ENCODE results near the gene NARS2.

Gene NARS2

DNA sequence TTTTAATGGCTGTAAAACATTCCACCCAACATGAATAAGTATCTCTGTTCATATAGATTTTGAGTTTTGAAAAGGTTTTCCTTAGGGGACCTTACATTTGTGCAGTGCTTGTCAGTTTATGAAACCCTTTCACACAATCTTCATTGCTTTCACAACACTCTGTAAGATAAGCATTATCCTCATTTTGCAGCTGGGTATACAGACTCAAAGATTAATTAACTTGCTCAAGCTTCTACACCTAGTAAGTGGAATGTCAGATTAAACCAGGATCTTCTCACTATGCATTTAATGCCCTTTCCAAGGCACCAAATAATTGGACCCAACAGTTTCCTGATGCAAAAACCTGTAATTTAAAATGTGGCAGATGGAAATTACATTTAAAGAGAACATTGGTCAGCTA, 145.5 kb downstream of the NARS2 start:
- DNase-seq: no peak

DNA sequence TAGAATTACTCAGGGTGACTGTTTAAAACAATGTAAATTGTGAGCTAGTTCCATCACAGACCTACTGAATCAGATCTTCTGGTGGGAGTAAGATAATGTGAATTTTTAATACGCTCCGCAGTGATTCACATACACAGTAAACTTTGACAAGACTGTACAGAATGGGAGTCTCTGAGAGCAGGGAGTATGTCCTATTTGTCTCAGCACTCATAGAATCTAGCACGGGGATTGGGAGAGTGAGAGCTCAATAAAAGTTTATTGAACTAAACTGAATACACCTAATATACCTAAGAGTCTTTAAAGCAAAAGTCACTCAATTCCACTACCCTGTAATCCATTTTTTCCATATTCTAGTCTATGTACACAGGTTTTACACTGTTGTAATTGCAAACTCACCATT, 145.9 kb downstream of the NARS2 start:
- no peak for DNase-seq

DNA sequence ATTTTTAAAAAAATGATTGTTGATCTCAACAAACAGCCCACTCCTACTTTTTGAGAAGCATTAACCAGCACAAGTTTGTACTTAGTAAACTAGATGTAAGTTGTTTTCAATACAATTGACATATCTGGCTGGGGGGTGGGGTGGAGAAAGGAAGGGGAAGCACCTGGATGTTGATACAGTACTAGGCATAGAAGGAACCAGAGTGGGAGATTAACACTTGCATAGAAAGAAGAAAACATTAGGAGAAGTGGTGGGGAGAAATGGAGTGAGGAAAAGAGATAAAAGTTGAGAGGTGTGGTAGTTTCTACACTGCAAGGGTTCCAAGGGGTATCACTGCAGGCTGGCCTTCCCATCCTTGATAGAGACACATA, 146.4 kb downstream of the NARS2 start:
- DNase-seq: no peak

DNA sequence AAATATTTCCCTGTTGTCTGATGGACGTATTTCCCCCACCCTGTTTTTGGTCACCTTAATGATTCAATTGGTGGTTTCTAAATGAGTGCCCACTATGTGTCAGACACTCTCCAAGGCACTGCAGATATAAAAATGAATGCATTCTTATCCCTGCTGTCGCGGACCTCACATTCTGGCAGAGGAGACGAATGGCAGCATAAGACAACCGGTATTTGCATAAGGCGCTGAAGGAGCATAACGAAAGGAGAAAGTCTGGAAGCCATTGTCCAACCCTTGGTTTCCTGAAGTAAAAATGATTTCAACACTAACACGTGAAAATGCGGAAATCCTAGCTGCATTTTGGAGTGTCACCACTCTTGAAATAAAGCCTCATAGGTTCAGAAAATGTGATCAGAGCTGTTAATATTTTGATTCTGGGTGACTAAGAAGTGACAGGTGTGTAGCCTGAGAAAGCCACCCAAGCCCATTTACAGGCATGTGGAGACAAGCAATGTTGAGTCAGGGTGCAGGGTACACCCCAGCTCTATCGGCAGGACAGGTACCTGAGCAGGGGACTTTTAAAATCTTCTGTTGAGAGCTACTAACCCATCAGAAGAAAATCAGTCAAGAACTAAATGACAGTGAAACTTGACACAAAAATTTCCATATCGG, 146.9 kb downstream of the NARS2 start:
- no peak for DNase-seq

DNA sequence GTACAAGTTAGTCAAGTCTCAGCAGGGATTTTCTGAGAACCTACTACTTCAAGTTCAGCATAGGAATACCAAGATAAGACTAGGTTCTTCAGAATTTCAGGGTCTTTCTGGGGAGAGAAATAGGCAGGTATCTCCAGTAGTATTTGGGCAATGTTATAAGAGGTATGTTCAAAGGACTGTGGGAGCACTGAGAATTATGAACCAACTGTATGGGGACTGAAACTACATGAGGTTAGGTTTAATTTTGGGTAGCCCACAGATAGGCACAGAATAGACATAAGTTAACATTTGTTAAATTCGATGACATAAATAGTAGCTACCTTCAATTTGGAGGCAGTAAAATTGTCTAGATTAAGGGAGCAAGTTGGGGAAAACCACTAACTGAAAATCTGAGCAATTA, 147.8 kb downstream of the NARS2 start:
- DNase-seq: no peak

DNA sequence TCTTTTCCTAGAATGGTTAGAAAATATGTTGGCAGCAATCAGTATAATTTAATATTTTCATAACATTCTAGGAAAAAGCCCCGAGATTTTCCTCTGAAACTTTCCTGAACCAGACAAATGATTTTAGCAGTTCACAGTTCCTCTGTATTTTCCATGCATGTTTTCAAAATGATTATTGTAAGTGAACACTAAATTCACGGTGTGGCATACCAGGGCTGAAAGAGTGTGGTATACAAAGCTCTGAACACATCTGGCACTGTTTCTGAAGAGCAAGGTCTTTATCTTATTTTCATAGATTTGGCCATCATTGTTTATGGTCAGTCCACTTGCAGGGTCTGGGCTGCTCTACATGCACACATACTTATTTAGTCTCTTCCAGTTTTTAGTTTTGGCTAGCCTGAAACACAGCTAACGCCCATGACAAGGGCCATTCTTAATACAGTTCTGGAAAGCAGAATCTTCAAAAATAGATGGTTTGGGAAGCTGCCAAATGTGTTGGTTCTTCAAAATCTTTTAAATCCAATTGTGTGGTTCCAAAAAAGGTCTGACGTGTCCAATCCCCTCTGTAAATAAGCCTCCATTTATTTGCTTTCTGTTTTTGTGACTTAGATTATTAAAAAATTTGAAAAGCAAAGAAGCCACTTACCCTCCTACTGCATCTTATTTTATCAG, 149.1 kb downstream of the NARS2 start:
- DNase-seq: no peak

DNA sequence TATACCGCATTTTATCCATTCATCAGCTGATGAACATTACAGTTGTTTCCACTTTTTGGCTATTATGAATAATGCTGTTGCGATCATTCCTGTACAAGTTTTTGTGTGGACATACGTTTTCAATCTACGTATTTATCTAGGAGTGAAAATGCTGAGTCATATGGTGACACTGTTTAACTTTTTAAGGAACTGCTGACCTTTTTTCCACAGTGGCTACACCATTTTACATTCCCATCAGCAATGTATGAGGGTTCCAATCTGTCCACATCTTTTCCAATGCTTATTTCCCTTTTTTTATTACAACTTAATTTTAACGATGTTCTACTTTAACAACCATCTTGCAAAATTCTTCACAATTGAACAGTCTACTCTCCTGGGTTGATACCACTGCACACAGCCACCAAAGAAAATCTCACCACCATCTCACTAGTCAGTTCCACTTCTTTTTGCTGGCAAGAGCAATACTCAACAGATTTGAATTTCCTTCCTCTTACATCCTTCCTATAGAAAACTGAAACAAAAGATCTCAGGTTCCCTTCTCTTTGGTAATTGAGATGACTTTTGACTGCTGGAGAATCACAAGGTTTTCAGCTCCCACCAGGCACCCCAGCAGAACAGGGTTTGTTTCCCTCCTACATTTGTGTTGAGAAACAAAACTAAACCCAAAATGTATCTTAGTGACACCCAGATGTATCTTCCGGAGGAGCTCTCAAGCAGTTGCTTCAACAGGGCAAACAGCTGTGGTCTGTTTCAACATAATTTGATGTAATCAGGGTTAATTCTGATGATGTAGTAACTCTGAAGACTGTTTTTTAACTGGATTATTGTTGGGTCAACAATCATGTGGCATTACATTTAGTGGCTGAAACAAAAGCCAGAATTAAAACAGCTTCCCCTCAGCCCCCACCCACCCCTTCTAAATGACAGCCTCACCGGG, 150.1 kb downstream of the NARS2 start:
- DNase-seq: no peak

DNA sequence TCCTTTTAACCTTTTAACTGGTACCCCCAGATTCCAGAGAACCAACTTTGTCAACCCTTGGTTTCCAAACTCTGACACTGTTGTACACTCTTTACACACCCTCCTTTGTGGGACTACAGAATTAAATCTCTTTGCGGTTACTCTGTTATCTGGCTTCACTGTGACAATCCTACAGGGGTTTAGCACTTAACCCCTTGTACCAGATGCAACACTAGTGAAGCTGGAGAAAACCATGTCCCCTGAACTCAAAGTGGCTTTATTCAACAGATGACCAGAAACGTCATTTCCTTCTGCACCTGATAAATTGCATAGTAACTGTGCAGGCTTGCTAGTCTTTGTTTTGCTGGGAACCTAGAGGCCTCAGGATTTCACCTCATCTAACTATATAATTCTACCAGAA, 151.4 kb downstream of the NARS2 start:
- no peak for DNase-seq

DNA sequence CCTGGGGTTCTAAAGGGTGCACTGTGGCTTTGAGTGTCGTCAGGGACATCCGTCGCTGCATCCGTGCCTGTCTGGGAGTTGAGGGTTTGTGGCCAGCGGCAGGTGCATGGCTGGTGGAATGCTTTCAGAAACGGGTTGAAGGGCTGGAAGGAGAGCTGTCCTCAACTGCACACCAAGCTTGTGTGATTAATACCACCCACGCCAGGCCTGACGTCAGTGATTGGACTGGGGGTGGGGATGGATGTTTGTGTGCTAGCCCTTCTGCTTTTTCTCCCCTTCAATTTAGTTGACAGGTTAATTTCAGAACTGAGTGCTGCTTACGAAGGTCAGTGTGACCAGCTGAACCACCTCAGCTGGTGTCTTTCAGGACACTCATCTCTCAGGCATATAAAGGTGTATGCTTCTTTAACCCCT, 153.9 kb downstream of the NARS2 start:
- no peak for DNase-seq

DNA sequence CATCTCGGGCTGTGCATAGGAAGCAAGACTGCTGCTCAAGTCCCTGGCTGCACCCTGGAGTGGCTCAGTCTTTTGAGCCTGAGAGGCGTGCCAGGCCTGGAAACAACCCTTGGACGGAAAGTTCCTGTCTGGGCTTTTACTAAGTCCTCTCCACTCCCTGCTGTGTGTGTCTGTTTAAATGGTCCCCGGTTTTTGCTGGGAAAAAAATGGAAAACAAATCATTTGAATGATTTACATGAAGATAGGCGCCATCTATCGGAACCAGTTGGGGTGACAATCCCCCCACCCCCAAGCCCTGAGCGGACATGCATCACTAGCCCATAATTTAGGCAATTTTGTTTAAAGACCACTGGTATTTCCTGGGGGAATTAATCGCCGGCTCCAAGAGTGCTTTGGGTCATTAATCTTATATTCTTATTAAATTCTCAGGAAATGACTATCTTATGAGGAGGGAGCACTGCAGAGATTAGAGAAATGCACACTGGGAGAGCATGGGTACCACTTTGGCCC, 154.4 kb downstream of the NARS2 start:
- DNase-seq: peak; percentile 76

DNA sequence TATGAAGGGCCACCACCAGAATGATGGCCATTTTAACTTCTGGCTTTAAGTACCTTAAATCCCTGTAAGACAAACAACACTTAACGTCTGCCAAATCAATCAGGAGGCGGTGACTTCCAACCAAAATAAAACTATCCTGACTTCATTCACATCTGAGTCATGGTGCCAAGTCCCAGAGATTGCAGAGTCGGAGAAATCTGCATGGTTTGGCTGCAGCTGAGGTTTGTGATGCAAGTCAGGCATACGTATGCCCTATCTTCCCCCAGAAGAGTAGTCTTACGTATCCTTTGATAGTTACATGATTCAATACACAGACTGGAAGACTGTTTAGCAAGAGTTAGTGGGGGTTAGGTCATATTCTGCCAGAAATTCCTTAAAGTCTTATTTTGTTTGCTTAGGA, 155.3 kb downstream of the NARS2 start:
- DNase-seq: no peak

DNA sequence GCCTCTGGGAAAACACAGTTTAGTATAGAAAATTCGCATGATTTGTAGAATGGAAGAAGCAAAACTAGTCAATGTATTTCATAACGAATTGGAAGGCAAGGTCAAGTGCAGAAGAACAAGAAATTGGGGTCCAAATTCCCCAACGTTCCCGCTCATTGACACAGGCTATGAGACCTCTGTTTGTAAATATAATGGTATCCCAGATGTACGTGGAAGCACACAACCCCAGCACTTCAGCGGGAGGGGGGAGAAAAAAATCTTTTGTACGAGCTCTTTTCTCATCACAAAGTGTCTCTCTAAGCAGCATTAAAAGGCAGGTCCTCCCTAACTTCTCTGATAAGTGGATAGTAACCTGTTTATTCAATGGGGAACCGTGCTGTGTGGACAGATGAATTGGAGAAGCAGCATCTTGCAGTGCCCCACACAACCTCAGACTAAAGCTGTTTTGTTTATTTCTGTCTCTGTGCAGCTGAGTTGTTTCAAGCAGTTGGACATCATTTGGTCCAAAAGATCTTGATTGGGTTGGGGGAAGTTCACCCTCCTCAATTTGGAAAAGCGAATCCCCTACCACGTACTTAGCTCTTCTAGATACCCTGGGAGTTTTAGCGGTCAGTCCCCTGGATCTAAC, 156.0 kb downstream of the NARS2 start:
- DNase-seq: no peak

DNA sequence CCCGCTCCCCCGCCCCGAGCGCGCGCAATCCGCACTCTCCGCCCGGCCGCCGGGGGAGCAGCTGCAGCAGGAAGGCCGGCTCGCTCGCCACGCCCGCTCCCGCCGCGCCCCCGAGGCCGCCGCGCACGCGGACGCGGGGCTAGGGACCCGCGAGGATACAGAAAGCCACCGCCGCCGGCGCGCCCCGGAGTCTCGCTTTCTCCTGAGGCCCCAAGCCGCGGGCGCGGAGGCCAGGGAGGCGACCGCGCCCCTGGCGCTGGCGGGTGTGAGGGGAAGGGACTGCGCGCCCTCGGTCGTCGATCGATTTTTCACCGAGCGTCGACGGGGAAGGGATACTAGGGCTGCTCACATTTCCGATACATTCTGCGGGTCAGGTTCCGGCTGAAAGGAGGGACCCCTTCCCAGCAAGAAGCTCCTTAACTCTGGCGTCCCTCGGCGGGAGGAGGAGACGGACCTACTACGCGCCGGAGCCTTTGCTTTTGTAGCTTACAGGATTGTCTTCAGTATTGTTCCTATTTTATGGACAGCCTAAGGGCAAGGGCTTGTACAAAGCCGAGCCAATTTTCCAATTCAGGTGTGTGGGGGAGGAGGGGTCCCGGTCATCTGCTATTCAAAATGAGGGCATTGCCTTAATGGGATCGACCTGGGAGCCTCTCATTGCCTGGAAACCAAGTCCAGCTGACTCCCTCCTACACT, 156.6 kb downstream of the NARS2 start:
- peak; percentile 87 for DNase-seq

DNA sequence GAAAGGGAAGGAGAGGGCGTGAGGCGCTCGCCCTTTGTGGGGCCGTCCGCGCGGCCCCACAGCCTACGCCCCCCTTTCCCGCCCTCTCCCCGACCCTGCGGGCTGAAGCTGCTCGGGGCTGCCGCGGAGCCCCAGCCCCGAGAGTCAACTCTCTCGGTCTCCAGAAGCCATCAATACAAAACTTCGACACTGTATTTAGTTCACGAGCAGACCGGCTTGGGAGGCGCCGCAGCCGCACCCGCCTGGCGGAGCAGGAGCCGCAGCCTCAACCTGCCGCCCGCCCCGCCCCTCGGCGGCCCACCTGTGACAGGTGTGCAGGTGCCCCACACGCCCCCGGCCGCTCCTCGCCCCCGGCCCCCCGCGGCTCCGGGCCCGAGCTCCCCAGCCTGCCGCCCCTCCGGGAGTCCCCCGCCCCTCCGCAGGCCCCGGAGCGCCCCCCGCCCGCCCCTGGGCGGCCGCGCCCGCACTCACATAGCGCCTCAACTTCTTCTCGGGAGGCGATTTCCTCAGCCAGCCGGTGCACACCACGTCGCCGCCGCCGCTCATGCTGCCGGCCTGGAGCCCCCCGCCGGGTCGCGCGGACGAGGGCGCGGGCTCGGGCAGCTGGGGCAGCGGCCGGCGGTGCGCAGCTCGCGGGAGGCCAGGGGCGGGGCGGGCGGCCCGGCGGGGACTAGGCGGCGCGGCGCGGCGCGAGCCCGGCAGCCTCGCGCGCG, 157.3 kb downstream of the NARS2 start, which contains the start of gene GAB2:
Gene GAB2, minus strand, starts transcription at position 646 of the 713 bp plus-strand sequence. Its CDS starts 100 bp downstream, at position 546.
- DNase-seq: no peak

DNA sequence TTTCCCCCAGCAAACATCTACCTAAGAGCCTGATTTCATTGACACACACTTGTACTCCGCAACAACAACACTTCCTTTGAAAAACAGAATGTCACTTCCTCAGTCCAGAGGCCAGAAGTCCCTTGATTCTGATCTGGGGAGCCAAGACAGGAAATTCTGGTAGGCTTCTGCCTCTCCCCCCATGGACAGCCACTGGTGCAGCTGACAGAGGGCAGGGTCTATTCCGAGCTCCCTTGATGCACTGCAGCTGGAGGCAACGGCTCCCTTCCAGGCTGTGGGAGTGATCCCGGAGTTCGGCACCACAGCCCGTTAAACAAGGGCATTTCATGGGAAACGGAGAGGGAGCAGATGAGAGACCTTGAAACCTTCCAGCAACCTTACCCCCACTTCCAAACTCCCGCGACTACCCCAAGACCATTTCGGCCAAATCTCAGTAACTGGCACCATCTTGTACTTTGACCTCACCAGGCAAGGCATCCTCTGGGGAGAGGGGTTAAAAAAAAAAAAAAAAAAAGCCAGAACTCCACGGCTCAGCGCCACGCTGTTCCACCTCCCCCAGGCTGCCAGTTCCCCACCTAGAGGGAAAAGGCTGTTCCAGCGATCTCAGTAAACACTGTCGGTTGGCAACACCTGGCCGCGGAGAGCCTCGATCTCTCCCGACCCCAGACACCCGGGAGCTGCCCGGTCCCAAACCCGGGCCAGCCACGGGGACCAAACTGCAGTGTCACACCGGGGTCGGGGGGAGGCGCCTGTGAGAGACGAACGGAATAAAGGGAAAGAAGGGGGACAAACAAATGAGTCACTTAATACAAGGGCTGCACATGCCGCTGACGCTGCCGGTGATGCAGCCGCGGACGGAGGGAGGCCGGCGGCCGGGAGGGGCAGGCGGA, 158.1 kb downstream of the NARS2 start:
- DNase-seq: peak; percentile 84

DNA sequence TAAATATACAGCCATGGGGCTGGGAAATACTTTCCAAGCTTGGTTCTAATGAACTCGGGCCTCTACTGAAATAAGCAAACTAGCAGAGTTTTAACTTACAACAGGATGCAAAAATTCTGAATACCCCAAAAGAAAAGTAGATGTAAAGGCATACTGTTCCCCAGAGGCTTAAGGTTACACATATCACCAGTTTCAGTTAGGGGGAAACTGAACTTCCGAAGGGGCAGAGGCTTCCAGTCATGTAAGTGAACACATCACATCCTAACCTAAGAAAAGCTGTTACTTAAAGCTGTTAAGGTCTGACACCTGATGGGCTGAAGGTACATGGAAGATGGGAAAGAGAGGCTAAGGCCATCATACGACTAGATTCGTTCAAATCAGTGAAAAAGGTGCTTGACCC, 159.3 kb downstream of the NARS2 start:
- DNase-seq: no peak

DNA sequence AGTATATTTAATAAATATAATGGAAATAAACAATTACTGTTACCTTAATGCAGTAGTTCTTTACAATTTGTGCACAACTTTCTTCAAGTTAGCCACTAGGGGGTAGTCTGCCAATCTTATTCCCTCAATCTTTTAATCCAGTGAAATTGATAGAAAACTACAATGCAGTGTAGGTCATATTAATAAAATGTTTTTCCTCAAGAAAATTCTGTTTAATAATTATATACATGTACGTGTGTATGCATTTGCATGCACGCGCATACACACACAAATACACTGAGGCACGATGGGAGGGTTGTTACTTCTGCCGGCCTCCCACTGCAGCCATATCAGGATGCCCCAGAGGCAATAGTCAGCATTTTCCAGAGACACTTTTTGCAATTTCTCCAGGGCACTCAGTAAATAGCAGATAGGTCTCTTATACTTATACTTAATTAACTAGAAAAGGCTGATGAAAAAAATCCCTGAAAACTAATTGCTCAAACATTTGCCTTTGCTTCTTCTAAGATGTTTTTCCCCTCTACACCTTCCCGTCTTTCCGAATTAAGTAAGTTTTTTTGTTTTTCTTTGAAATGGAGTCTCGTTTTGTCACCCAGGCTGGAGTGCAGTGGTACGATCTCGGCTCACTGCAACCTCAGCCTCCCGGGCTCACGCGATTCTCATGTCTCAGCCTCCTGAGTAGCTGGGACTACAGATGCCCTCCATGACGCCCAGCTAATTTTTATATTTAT, 160.2 kb downstream of the NARS2 start:
- no peak for DNase-seq

DNA sequence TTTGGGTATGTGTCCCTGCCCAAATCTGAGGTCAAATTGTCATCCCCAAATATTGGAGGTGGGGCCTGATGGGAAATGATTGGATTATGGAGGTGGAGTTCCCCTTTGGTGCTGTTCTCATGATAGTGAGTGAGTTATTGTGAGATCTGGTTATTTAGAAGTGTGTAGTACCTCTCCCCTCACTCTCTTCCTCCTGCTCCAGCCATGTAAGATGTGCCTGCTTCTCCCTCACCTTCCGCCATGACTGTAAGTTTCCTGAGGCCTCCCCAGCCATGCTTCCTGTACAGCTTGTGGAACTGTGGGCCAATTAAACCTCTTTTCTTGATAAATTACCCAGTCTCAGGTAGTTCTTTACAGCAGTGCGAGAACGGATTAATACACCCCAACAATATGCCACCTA, 166.0 kb downstream of the NARS2 start:
- no peak for DNase-seq

DNA sequence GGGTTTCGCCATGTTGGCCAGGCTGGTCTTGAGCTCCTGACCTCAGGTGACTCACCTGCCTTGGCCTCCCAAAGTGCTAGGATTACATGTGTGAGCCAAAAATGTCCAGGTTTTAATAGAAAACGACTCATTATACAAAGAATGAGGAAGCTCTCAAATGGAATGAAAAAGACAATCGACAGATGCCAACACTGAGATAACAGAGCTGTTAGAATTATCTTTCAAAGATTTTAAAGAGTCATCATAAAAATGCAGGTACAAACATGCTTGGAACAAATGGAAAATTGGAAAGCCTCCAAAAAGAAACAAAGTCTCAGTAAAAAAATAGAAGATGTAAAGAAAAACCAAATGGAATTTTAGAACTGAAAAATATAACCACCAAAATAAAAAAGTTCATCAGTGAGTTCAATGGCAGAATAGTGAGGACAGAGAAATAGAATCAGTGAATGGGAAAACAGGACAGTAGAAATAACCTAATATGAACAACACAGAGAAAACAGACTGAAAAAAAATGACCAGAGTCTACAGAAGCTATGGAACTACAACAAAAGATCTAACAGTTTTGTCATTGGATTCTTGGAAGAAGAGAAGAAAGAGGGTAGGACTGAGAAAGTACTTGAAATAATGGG, 168.0 kb downstream of the NARS2 start:
- no peak for DNase-seq
